Esophagus squamous epithelium (tissue), 4 donors: Measurements from ENCODE around the gene MIPOL1.

Experiments used
- CTCF ChIP-seq, 6 experiments: fragments of 450-650 bp in 4 of 6; fragments of 200-600 bp in 2 of 6; sonication (generic) in 2 of 6; IDR thresholded peaks; one replicate each; pipeline ENCODE4 v1.5.1; 2016 to 2019; ENCODE audit warnings: antibody characterized with exemption in 6 of 6, mild to moderate bottlenecking in 4 of 6, moderate library complexity in 4 of 6
- POLR2A ChIP-seq, 4 donors: fragments of 450-650 bp; IDR thresholded peaks; one replicate each; pipeline ENCODE4 v1.6.1; 2017; ENCODE audit warnings: antibody characterized with exemption in 4 of 4, mild to moderate bottlenecking in 4 of 4, moderate library complexity in 3 of 4

- TF ChIP-seq CTCF (IDR thresholded peaks at IDR 0.05) (no peak), POLR2A (IDR thresholded peaks at IDR 0.05) (no peak)
These were observed 381.5 kb downstream of the MIPOL1 start for GRCh38 chr14:37579274-37579673.
